IPS-NIHi7 (cell line): Measurements from ENCODE around the gene LCAT.

Experiments used
- DNase-seq: peaks from one replicate; pipeline ENCODE4 v3.0.0; 2012; ENCODE audit warnings: mixed read lengths; ENCODE audit errors: extremely low spot score

The LCAT gene

DNA sequence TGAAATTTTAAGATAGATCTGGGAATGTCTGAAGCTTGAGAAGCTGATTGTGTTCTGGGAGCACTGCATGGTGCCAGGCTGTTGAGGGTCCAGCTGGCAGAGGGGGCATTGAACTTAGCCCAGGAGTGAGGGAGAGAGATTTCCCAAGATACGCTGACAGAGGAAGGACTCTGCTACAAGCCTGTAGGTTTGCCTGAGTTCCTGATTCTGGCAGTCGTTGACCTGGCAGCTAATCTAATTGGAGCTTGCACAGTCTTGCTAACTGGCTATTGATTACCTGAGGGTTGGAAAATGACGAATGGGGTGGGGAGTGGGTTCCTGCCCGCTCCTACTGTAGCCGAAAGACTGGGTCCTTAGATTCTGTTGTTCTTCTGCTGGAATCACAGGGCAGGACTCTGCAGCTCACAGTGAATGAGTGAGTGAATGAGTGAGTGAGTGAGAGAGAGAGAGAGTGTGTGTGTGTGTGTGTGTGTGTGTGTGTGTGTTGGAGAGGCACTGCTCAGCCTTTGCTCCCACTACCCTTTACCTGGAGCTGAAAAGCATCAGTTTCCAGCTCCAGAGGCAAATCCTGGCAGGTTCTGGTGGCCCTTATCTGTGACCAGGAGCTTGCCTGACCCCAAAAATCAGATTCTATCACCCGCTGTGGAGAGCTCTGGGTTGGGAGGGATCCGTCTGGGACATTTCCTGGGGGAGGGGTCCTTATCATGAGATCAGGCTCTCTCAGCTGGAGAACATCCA, 29.0 kb downstream of the LCAT start:
- DNase-seq, result no peak

DNA sequence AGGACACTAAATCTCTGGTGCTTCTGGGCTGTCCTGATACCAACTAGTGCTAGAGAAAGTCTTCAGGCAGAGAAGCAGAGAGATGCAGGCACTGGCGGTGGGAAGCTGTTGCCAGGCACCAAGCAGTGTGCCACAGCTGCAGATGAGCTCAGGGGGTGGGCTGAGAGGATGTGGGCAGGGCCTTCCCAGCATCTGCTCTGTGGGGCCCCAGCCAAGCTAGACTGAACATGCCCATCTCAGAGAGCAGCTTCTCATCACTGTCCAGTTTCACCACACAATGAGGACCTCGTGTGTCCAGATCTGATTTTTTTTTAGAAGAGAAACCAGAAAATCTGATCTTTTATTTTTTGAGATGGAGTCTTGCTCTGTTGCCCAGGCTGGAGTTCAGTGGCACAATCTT, 33.8 kb downstream of the LCAT start:
- no peak for DNase-seq

DNA sequence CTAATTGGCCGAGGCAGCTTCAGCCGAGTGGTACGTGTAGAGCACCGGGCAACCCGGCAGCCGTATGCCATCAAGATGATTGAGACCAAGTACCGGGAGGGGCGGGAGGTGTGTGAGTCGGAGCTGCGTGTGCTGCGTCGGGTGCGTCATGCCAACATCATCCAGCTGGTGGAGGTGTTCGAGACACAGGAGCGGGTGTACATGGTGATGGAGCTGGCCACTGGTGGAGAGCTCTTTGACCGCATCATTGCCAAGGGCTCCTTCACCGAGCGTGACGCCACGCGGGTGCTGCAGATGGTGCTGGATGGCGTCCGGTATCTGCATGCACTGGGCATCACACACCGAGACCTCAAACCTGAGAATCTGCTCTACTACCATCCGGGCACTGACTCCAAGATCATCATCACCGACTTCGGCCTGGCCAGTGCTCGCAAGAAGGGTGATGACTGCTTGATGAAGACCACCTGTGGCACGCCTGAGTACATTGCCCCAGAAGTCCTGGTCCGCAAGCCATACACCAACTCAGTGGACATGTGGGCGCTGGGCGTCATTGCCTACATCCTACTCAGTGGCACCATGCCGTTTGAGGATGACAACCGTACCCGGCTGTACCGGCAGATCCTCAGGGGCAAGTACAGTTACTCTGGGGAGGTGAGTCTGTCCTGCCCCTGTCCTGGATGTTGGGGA, 34.7 kb downstream of the LCAT start:
- DNase-seq, result no peak

DNA sequence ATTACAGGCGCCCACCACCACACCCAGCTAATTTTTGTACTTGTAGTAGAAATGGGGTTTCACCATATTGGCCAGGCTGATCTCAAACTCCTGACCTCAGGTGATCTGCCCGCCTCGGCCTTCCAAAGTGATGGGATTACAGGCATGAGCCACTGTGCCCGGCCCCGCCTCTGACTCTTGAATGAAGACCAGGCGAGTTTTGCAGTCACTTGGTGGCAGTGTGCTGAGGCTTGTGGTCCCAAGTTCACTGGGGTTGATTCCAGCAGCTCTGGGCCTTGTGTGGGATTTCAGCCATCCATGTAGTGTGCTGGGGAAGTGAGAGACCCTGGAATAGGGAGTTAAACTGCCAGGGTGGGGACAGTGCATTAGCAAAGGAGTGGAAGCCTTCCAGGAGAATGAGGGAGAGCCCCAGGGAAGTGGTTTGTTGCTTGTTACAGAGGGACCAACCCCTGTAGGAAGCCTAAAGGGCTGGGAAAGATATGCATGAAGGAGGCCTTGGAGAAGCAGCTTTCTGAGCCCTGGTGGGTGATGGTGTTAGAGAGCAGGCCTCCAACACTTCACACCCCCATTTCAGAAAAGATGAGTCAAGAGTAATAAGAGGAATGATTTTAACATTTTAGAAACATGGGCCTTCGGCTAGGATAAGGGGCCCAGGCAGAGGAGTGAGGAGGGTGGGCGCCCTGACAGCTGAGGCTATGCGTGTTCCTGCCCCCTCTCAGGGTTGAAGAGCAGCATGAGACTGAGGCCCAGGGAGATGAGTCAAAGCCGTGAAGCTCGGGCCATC, 36.3 kb downstream of the LCAT start:
- no peak for DNase-seq

DNA sequence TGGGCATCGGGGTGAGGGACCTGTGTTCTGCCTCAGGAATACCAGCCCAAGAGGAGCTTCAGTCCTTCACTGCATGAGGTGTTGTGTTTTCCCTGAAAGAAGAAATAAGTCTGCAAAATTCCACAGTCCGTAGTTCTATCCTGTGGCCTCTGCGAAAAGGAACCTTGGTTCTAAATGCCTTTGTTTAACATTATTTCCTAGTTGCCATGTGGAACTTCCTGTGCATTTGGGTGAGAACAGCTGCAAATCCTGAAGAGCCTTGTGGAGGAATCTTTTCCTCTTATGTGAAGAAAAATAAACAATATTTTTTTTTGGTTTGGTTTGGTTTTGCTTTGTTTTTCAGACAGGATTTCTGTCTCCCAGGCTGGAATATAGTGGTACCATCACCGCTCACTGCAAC, 41.1 kb downstream of the LCAT start:
- no peak for DNase-seq

DNA sequence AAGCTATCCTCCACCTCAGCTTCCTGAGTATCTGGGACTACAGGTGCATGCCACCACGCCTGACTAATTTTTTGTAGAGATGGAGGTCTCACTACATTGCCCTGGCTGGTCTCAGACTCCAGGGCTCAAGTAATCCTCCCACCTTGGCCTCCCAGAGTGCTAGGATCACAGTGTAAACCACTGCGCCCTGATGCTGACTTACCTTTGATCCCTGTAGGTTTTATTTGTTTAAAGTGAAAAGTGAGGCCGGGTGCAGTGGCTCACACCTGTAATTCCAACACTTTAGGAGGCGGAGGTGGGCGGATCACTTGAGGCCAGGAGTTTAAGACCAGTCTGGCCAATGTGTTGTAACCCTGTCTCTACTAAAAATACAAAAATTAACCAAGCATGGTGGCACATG, 42.2 kb downstream of the LCAT start:
- no peak for DNase-seq

DNA sequence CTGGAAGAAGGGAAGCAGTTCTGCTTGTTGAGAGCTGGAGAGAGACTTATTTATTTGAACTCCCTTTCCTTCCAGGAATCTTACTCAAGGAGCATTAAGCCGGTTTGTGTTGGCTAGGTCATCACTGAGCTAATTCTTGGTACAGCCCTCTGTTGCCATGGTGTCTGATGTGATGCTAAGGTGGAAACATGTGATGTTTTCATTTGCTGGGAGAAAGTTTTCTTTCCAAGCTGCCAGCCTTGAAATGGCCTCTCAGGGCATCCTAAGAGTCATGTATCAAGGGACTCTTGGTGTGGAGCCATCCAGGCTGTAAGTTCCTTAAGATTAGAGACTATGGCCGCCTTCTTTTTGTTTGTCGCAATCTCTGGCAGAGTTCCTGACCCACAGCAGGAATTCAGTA, 46.7 kb downstream of the LCAT start:
- no peak for DNase-seq

DNA sequence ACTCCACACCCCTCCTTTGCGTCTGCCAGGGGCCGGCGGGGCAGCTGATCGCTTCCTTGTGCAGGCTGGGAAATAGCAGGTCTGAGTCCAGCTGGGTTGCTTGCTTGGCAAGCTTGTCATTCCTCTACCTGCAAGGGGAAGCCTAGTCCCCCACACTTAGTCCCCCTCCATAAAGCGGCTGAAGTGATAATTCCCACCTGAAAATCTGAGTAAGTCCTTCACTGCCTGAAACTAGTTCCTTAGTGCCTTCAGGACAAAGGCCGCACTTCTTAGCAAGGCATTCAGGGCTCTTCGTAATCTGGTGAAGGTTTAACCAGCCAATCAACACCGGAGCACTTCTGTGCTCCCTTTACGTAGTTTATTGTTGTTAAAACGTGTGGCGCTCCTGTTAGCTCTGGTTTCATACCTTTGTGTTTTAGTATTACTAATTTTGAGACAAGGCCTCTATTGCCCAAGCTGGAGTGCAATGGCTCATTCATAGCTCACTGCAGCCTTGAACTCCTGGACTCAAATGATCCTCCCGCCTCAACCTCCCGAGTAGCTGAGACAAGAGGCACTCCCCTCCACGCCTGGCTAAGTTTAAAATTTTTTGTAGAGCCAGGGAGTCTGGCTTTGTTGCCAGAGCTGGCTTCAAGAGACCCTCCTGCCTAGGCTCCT, 50.0 kb downstream of the LCAT start:
- peak; percentile 51 for DNase-seq

DNA sequence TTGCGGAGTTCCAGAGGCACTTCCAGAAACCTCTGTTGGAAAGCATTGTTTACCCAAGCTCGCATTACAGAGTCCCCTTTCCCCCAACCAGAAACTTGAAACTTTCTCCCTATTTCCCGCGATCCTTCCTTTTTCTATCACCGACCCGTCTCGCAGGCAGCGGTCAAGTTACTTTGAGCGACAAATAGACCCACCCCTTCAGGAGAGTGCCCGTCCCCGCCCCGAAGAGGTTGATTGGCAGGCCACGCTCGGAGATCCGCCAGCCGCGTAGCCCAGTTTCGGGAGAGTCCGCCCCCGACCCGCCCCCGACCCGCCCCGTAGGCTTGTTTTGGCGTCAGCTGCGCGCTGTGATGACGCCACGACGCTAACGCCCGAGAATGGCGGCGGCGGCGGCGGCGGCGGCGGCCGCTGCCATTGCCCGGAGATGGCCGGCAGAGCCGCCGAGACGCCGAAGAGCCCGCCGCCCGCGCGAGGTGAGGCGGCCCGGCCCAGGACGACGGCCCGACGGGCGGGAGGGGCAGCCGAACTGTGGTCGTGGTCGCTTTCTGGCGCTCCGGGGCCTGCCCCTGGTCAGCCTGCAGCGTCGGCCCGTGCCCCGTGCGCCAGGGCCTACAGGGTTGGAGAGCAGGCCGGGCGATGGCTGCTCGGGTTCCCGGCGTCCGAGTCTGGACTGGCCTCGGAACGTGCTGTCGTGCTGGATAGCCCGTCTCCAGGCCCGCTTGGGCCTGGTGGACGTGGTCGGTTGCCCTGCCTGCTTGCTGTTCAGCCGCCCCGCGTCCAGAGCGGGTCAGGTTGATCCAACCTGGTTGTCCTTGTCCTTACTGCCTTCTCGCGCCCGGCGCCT, 50.8 kb downstream of the LCAT start, which contains the start of gene PSKH1:
Gene PSKH1 (plus strand): TSS at position 356 of the 844 bp plus-strand sequence. CDS start 15,496 bp downstream, outside the sequence.
- DNase-seq, result peak; percentile 100

DNA sequence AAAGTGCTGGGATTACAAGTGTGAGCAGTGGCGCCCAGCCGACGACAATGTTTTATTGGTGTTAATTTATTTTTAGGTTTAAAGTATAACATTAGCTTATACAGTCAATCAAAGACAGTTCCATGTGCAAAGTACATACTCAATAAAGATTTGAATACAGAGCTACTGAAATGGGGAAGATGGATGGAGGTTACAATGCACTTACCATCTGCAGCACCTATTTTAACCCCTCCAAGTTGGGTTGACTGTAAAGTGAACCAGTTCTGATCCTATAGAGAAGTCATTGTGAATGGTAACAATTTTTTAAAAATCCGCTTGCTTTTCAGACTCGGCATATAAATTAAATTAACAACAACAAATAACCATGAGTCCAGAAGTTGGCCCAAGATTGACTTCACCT, 51.5 kb downstream of the LCAT start:
- no peak for DNase-seq
